ENCODE data around the gene SPATA12.

SPATA12 gene

DNA sequence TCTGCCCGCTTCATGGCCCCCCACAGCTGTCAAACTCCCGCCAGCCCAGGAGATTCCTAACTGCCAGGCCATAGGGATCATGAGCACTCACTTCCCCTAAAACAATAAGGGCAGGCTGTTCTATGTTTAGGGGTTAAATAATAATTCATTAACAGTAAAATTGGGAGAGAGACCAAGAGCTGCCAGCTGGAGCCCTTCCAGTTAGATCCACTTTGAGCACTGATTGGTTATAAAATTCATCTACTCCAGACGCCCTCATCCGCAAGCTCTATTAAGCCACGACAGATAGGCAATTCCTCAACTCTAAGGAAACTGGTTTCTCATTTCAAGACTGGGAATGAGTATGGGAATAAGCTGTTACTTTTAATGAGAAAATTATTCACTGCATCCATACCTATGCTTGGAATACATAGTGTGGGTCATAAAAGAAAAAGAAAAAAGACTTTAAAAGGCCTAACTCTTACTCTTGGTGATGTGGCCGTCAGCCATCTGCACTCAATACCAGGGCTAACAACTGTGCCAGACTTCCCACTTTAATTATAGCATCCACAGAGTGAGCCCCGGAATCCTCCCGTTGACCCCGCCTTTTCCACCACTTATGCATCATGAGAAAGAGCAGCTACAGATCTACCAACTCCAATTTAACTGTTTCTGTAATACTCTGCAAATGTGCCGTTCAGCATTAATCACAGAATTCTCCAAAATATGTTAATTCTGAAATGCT, 60.1 kb downstream of the SPATA12 start:
- DNase-seq: no peak

Measured in retina (tissue), 1 donor.